Heart left ventricle (tissue), 16 donors: Measurements from ENCODE around the gene NRDC. TPM values are rescaled to one million over a fixed set of nuclear protein-coding genes. Genes with fewer than 3 reads are reported as not detected.

Source experiments
- ATAC-seq, 4 donors: fragments of 200-7000 bp; cut with Tn5 transposase; one replicate each; pipeline ENCODE4 v1.9.1; 2020 to 2022; ENCODE audit warnings: moderate library complexity in 4 of 4, mild to moderate bottlenecking in 3 of 4, moderate number of reproducible peaks in 1 of 4
- DNase-seq, 5 donors: peaks; one replicate each; pipeline ENCODE4 v3.0.0-alpha.2; 2020
- H3K27ac ChIP-seq, 12 donors: fragments of 200-600 bp; sonication (generic) in 4 of 12; one replicate each; pipeline versions ENCODE4 v1.5.0 to v1.8.0; 2016 to 2022; ENCODE audit warnings: mild to moderate bottlenecking in 2 of 12
- H3K27me3 ChIP-seq, 9 donors: fragments of 200-600 bp; sonication (generic) in 2 of 9; one replicate each; pipeline versions ENCODE4 v1.5.1 to v1.8.0; 2016 to 2022; ENCODE audit warnings: mild to moderate bottlenecking in 3 of 9
- H3K36me3 ChIP-seq, 9 donors: fragments of 200-600 bp; sonication (generic) in 2 of 9; one replicate each; pipeline versions ENCODE4 v1.5.0 to v1.8.0; 2018 to 2022; ENCODE audit warnings: mild to moderate bottlenecking in 2 of 9
- H3K4me1 ChIP-seq, 12 donors: fragments of 200-600 bp; sonication (generic) in 4 of 12; one replicate each; pipeline versions ENCODE4 v1.5.0 to v1.8.0; 2016 to 2022; ENCODE audit warnings: mild to moderate bottlenecking in 3 of 12
- H3K4me3 ChIP-seq, 12 donors: fragments of 200-600 bp; sonication (generic) in 4 of 12; one replicate each; pipeline versions ENCODE4 v1.5.0 to v1.8.0; 2017 to 2022; ENCODE audit warnings: mild to moderate bottlenecking in 9 of 12, moderate library complexity in 4 of 12
- H3K9me3 ChIP-seq, 12 donors: fragments of 200-600 bp; sonication (generic) in 4 of 12; one replicate each; pipeline versions ENCODE4 v1.5.0 to v1.8.0; 2016 to 2022; ENCODE audit warnings: mild to moderate bottlenecking in 1 of 12
- POLR2A ChIP-seq, 2 donors: fragments of 450-650 bp; IDR thresholded peaks; one replicate each; pipeline ENCODE4 v1.6.1; 2017; ENCODE audit warnings: antibody characterized with exemption in 2 of 2, mild to moderate bottlenecking in 2 of 2, moderate library complexity in 2 of 2
- WGBS, 4 donors: extraction: QIAGEN DNeasy Blood & Tissue Kit in 2 of 4; methylation state at CpG; one replicate each; pipeline versions ENCODE4 v1.1.5 to v1.1.7; 2013 to 2018; 5-methylcytosine and 5-hydroxymethylcytosine counted together
- intact Hi-C, 10 donors: fragments of 100-400 bp; cut with DNase I; formaldehyde crosslinking; loops; one replicate each; pipeline versions ENCODE4 v1.11.1 to v1.14.2; 2022
- polyA plus RNA-seq, 2 donors: library from polyadenylated mRNA; stranded (reverse); fragments of 200-250 nt; gene quantifications; one replicate each; pipeline ENCODE4 v1.2.3, GENCODE V29; 2013
- total RNA-seq, 9 donors: library from RNA; depleted of rRNA in 2 of 9; stranded (reverse); fragments of >200 nt in 2 of 9; fragmentation: NEBNext Ultra II Directional in 3 of 9; extraction: Animal tissue kit (Norgen Biotek cat#: 25700) in 3 of 9; gene quantifications; one replicate each; pipeline versions ENCODE4 v1.1.0 to v1.2.4, GENCODE V29; 2016 to 2023
- TF ChIP-seq, protein P1 (sequence below), 12 donors: fragments of 200-600 bp; sonication (generic) in 4 of 12; IDR thresholded peaks; one replicate each; pipeline versions ENCODE4 v1.5.0 to v1.8.0; 2018 to 2022; ENCODE audit warnings: antibody characterized with exemption in 12 of 12, mild to moderate bottlenecking in 5 of 12
- donor health status: ischemic (EF 13 %, LVEDD 7.1; RV severe dilation, severe dysfunction).
- donor health status: healthy with polysubstance abuse.
- donor health status: DM: no; HTN: yes; CAD: no.
- donor health status: DM: no; HTN: no; CAD: no.
- donor health status: ischemic (EF 25% LVEDD 6.9; RV normal size, moderate dysfunction).
- donor health status: ischemic (EF 25% LVEDD 5.7; RV mildly dilated, moderate dysfunction).
- donor health status: healthy.
- donor health status: DM: yes; HTN: yes; CAD: no.
- donor health status: ischemic (EF 35%, LVEDD 5.7; RV mildly dilated, moderate dysfunction).
- donor health status: nonischemic (EF 11% LVEDD 7.7; RV severe dilation, severe dysfunction).
- donor health status: DM: yes; HTN: yes; CAD: no.
- donor health status: PGD.
- donor health status: ischemic (EF 29% LVEDD 5.4; RV normal size, mild dysfunction).
- donor health status: nonischemic (EF 23%, LVEDD 6.1; RV moderate dilation, normal function).

NRDC gene
- total and polyA plus RNA-seq, 11 donors: 89.4 to 152 (median 124) TPM

DNA sequence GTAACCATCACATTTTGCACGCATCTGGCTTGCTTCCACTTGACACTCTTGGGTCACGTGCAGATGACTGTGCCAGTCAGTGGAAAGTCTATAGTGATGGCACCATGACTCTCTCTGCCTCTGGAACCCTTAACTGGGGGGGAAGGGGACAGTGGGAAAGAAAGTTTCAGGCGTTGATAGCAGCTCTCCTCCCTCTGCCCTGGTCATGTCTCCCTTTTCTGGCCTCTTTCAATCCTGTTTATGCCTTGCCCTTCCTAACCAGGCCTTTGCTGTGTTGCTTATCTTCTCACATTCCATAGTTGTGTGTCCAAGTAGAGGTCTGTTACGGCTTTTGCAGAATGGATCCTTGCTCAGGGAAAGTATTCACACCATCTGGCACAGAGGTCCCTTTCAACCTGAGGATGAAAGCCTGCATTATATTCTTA, 93.5 kb downstream of the NRDC start:
- peak; percentile 26 to 70 (median 57) for ATAC-seq

GRCh38 chr1:51780927-51781326, 97.6 kb downstream of the NRDC start:
- Histone ChIP-seq H3K4me3 (no peak overlapping the region), H3K9me3 (no peaks in the 10 kb centered on the region), H3K36me3 (peaks cover 0 to 100% (median 88%) of the 10 kb centered on the region in 9 donors), H3K27me3 (no peaks in the 10 kb centered on the region), H3K4me1 (peaks cover 0 to 18% (median 6%) of the 10 kb centered on the region in 12 donors), H3K27ac (no peak overlapping the region)
- ATAC-seq (no peak), DNase-seq (no peak)
- TF ChIP-seq, protein P1, sequence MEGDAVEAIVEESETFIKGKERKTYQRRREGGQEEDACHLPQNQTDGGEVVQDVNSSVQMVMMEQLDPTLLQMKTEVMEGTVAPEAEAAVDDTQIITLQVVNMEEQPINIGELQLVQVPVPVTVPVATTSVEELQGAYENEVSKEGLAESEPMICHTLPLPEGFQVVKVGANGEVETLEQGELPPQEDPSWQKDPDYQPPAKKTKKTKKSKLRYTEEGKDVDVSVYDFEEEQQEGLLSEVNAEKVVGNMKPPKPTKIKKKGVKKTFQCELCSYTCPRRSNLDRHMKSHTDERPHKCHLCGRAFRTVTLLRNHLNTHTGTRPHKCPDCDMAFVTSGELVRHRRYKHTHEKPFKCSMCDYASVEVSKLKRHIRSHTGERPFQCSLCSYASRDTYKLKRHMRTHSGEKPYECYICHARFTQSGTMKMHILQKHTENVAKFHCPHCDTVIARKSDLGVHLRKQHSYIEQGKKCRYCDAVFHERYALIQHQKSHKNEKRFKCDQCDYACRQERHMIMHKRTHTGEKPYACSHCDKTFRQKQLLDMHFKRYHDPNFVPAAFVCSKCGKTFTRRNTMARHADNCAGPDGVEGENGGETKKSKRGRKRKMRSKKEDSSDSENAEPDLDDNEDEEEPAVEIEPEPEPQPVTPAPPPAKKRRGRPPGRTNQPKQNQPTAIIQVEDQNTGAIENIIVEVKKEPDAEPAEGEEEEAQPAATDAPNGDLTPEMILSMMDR (IDR thresholded peaks at IDR 0.05): no peak
- no peak for TF ChIP-seq POLR2A (IDR thresholded peaks at IDR 0.05)
- intact Hi-C loops: no loop called here
- WGBS, 4 donors: 94 to 98% (median 97%) methylated on average over 3 of the region's 3 CpGs

More for the DNA sequence above, 93.5 kb downstream of the NRDC start:
- peaks cover 0 to 100% (median 98%) of the 10 kb centered on the region in 9 donors for H3K36me3 ChIP-seq
- peak overlapping the region in 8 of 12 donors; percentile 5 to 66 (median 32) for H3K27ac ChIP-seq
- no peak for DNase-seq
- H3K27me3 ChIP-seq: no peaks in the 10 kb centered on the region
- TF ChIP-seq, protein P1 (IDR thresholded peaks at IDR 0.05): no peak
- no peak for TF ChIP-seq POLR2A (IDR thresholded peaks at IDR 0.05)
- no peak overlapping the region for H3K4me3 ChIP-seq
- H3K4me1 ChIP-seq: peaks cover 0 to 22% (median 6%) of the 10 kb centered on the region in 12 donors
- WGBS, 4 donors: 42 to 53% (median 48%) methylated on average over 4 of the region's 4 CpGs
- no peaks in the 10 kb centered on the region for H3K9me3 ChIP-seq
- intact Hi-C loops: no loop called here

DNA sequence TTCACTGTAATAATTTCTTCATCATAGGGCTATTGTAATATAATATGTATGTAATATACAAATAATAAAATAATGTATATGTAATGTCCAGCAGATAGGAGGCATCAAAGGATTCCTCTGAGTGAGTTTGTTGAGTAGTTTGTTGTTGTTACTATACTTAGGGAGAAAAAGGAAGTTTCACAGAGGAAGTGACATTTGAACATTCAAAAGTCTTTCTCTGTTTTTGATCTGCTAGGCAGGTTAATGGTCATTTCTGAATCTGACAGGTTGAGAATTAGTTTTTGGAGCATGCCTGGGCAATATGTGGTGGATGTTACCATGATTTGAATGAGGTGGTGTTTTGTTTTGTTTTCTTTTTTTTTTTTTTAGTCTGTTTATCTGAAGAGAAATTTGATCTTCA, 102.1 kb downstream of the NRDC start:
- DNase-seq: no peak
- H3K9me3 ChIP-seq: no peaks in the 10 kb centered on the region
- H3K36me3 ChIP-seq: peaks cover 0 to 100% (median 87%) of the 10 kb centered on the region in 9 donors
- intact Hi-C loops: no loop called here
- no peak for ATAC-seq
- TF ChIP-seq, protein P1 (IDR thresholded peaks at IDR 0.05): no peak
- no peak for TF ChIP-seq POLR2A (IDR thresholded peaks at IDR 0.05)
- H3K4me3 ChIP-seq: no peak overlapping the region
- H3K27ac ChIP-seq: no peak overlapping the region
- H3K27me3 ChIP-seq: no peaks in the 10 kb centered on the region
- H3K4me1 ChIP-seq: peaks cover 0 to 9% (median 0%) of the 10 kb centered on the region in 12 donors

GRCh38 chr1:51768971-51769588, 109.4 kb downstream of the NRDC start:
- H3K36me3 ChIP-seq: peaks cover 0 to 88% (median 54%) of the 10 kb centered on the region in 9 donors
- DNase-seq: peak in 1 of 5 donors; percentile 24
- TF ChIP-seq, protein P1 (IDR thresholded peaks at IDR 0.05): peak; percentile 73 to 92 (median 84)
- no peak for TF ChIP-seq POLR2A (IDR thresholded peaks at IDR 0.05)
- intact Hi-C loops: loop anchor here in 8 of 10 donors (2.0 to 10.0 kb wide), 6 partner anchors 132 to 204 kb away; no protein-coding TSS in a partner anchor
- H3K4me1 ChIP-seq: peaks cover 0 to 12% (median 5%) of the 10 kb centered on the region in 12 donors
- H3K4me3 ChIP-seq: no peak overlapping the region
- no peaks in the 10 kb centered on the region for H3K9me3 ChIP-seq
- H3K27me3 ChIP-seq: no peaks in the 10 kb centered on the region
- peak overlapping the region in 2 of 12 donors; percentile 1 to 18 for H3K27ac ChIP-seq
- ATAC-seq: peak; percentile 63 to 83 (median 72)
- 64 to 76% (median 67%) methylated on average over 6 of the region's 6 CpGs for WGBS, 4 donors
